LNCAP (cell line): Measurements from ENCODE around the gene WEE1.

ENCODE experiments used
- TF ChIP-seq, protein P1 (sequence below): fragments of 450-650 bp; IDR thresholded peaks from 2 replicates; pipeline ENCODE4 v1.5.1; 2017; ENCODE audit warnings: mild to moderate bottlenecking

Gene WEE1

DNA sequence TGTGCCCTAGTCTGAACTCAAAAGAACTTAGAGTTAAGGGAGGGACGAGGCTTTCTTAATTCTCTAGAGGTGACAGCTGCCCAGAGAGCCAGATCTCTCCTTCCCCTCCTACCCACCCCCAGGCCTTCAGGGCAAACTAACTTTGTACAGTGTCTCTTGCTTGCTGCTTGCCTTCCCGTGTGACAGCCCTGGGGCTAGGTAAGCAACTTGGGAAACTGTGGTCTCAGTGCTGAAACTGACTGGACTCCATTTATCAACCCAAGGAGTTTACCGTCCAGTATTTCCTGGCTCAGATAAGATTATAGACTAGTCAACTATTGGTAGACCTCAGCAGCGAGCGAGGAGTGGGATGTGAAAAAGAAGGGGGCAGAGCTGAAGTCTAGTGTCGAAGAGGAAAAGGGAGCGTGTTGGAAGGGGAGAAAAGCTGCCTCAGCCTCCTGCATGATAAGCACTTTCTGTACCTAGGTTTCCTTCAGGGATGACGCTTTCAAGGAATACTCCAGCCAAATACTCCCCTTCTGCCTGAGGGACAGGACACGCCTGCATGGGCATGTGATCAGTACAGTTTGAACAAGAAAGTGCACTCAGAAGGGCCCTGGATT lies 43.3 kb upstream of the WEE1 start:
- TF ChIP-seq, protein P1, sequence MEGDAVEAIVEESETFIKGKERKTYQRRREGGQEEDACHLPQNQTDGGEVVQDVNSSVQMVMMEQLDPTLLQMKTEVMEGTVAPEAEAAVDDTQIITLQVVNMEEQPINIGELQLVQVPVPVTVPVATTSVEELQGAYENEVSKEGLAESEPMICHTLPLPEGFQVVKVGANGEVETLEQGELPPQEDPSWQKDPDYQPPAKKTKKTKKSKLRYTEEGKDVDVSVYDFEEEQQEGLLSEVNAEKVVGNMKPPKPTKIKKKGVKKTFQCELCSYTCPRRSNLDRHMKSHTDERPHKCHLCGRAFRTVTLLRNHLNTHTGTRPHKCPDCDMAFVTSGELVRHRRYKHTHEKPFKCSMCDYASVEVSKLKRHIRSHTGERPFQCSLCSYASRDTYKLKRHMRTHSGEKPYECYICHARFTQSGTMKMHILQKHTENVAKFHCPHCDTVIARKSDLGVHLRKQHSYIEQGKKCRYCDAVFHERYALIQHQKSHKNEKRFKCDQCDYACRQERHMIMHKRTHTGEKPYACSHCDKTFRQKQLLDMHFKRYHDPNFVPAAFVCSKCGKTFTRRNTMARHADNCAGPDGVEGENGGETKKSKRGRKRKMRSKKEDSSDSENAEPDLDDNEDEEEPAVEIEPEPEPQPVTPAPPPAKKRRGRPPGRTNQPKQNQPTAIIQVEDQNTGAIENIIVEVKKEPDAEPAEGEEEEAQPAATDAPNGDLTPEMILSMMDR = no peak

DNA sequence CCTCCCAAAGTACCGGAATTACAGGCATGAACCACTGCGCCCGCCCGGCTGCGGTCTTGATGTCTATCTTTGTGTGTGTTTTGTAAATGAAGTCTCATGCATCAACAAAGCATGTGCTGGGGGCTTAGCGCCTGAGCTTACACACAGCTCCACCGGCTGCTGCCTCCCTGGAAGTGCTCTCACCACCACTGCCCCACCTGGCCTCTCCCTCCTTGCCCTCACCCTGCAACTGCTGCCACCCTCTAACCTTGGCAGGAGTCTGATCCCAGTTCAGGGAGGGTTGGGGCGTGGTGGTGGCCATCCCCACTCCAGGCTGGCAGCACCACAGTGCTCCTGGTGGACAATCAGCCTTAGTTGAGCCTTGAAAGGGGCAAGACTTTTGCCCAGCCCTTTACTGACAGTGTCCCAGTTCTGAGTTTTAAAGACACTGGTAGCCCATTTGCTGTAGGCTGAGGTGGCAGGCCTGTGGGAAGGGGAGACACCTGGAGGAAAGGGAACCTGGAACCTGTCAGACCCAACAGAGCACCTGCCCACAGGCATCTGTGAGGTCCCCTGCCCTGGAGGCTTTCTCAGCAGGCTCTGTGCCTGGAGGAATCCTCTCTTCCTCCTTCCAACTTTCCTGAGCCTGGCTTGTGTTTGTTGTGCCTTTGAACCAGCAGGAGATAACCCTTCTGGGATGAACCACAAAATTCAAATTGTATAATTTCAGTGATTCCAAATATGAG lies 42.4 kb upstream of the WEE1 start:
- TF ChIP-seq, protein P1 = no peak

DNA sequence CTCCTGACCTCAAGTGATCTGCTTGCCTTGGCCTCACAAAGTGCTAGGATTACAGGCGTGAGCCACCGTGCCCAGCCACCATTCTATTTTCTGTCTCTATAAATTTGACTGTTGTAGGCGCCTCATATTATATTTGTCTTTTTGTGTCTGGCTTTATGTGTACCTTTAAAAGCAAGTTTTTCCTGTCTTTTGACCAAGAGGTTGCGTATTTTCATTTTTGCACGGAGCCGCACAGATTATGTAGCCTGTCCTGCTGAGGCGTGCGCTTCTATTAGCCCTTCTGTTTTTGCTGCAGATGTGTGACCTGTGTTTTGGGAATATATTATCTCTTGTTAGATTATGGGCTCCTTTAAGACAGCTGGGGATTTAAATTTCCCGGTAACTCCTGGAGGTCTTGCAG lies 40.4 kb upstream of the WEE1 start:
- TF ChIP-seq, protein P1 = no peak

DNA sequence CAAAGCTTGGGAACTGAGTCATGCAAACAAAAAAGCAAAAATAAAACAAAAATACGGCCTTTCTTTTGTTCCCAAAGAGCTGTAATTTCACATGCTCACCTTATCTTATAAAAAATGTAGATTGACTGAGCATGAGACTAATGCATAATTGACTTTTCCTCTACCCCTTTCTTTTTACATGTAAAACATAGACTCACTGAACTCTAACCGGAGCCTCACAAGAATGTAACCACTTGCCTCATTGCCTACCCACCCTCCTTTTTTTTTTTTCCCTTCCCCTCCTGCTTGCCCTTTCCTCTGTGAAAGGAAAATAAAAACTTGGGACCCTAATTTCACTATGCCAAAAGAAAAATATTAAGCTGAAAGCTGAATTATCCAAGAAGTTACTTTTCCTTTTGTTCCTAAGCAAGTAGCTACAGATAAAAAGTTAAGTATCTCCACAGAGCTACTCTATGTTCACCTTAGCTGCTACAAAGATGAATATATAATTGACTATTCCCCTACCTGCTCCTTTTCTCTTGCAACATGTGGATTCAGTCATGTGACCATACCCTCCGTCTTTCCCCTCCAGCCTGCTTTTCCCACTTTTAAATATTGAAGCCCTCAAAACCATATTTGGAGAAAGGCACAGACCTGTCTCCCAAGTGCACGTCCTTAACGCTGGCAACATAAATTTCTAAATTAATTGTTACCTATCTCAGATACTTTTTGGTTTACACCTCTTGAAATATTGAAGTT lies 39.6 kb upstream of the WEE1 start:
- TF ChIP-seq, protein P1 = no peak

DNA sequence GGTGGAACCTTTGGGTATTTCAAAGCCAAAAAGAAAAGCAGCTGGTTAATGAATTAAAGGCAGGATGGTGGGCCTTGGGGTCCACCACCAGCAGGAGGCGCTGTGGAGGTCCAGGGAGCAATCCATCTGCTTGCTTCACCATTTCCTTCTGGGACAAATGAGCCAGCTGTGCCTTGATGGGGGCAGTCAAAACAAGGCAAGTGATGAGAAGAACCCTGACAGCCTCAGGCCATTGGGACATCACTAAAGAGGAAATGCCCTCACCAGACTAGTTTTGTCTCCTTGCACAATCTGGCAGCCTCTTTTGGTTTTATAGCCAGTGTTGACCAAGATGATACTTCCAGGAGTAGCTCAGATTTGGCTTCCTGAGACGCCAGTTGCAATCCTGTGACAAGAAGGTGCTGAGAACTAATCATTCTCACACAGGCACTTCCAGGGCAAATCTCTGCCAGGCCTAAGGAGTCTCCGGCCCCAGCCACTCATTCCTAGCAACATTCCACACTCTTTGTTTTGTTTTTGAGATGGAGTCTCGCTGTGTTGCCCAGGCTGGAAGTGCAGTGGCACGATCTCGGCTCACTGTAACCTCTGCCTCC lies 38.2 kb upstream of the WEE1 start:
- TF ChIP-seq, protein P1 = peak; percentile 90

DNA sequence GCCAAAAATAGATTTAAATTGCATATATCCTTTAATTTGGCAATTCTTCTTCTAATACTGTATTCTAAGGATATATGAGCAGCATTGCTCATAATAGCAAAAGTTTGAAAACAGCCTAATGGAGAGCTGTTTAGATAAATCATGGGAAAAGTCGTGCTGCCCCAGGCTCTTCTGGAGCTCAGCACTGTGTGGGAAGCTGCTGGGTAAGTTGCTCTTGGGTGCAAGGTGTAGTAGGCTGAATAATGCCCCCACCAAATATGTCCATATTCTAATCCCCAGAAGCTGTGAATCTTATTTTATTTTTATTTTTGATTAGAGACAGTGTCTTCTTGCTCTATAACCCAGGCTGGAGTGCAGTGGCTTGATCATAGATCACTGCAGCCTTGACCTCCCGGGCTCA lies 34.9 kb upstream of the WEE1 start:
- TF ChIP-seq, protein P1 = no peak

DNA sequence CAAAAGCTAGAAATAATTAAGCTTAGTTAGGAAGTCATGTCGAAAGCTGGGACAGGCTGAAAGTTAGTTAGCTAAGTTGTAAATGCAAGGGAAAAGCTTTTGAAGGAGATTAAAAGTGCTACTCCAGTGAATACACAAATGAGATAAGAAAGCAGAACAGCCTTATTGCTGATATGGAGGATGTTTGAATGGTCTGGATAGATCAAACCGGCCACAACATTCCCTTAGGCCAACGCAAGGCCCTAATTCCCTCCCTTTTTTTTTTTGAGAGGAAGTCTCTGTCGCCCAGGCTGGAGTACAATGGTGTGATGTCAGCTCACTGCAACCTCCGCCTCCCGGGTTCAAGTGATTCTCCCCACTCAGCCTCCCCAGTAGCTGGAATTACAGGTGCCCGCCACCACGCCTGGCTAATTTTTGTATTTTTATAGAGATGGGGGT lies 23.3 kb upstream of the WEE1 start:
- TF ChIP-seq, protein P1 = no peak
